HG03520 (cell line): ENCODE measurements around the gene SIGMAR1.
A peak's percentile ranks its signal among the peaks of the same experiment; 100 is the strongest.

Source experiments
- ATAC-seq: cut with Tn5 transposase; IDR thresholded peaks from one replicate; pipeline ENCODE4 v1.9.1; 2021; ENCODE audit warnings: mild to moderate bottlenecking, moderate library complexity; ENCODE audit not compliant: unreplicated experiment

SIGMAR1 gene

GRCh38 chr9:34633166-34633565, 4.4 kb downstream of the SIGMAR1 start:
- ATAC-seq: no peak

- no peak for ATAC-seq
Observed at GRCh38 chr9:34630402-34631154, 7.0 kb downstream of the SIGMAR1 start.

GRCh38 chr9:34629491-34629808, 8.1 kb downstream of the SIGMAR1 start:
- ATAC-seq: no peak

GRCh38 chr9:34628656-34629490, 8.7 kb downstream of the SIGMAR1 start, which contains the start of gene ARID3C:
ARID3C (minus strand) TSS chr9:34629066; CDS start chr9:34628014, 1,052 bp downstream.
- ATAC-seq: no peak

- ATAC-seq: no peak
Observed at GRCh38 chr9:34627716-34628655, 9.6 kb downstream of the SIGMAR1 start.

GRCh38 chr9:34625186-34625486, 12.5 kb downstream of the SIGMAR1 start:
- no peak for ATAC-seq

GRCh38 chr9:34624475-34625185, 13.0 kb downstream of the SIGMAR1 start:
- ATAC-seq: no peak

DNA sequence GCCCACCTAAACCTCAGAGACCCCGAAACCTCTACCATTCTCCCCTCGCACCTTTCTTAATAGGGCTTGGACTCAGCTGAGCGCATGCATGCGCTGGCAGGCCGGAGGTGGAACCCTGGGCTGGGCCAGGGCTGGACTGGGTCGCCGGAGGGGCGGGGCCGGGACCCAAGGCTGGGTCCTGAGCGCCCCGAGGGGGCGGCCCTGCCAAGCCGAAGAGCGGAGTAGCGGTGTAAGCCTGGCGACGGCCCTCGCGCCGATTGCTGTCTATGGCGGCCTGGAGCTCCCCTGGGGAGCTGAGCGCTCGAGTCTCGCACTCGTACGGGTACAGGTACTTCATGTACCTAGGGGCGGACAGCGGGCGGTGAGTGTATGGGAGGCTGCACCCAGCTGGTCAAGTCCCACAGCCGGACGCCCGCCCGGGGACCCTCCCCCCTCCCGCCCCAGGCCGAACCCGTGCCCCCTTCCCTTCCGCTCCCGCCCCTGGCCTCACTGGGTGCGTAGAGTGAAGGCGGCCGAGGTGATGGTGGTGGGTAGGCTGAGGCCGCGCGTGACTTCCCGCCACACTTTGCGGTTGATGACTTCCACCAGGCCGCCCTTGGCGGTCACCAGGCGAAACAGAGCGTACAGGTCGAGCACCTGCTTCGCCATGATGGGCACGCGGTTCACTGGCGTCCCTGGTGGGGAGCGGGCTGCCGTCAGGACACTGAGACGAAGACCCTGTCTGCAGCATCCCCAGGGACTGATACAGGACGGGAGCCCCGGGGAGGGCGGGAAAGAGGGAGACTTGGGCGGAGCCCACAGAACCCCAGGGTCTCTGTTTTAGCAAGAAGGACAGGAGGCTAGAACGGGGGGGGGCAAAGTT, 14.0 kb downstream of the SIGMAR1 start:
- ATAC-seq: no peak

DNA sequence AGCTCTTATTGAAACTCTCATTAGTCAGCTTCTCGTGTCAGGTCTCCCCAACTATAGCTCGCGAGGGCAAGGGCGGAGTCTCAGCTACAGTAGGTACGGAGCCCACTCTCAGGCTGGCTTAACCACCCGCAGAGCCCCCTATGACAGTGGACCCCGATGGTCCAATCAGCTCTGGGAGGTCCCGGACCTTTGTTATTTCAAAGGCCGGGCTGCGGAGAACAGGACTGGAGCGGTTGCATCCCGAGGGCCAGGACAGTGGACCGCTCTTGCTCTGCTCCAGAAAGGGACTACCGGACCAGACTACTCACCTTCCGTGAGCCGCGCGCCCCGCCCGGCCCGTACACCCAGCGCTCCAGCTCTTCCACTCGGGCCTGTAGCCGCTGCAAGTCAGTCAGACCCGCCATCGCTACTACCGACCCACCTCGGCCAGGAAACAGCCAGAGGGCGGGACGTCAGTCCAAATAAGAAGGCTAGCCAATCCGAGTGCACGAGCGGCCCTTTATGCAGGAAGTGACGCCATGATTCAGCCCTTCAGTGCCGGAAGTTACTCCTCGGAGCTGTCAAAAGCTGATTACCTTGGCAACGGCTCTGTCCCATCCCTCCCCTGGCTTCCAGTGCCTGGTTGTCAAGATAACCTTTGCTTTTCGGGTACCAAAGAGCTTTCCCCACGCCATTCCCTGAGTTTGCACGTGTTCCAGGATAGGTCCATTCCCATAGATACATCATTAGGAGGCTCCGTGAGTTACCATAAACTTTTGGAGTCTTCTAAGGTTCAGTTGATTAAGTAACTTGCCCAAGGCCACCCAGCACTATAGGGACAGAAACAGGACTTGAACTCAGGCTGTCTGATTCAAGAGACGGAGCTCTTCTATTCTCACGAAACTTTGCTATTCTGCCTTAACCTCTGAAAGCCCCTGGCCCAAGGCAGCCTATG, 17.3 kb downstream of the SIGMAR1 start, which contains the start of gene DCTN3:
DCTN3 (minus strand) TSS at position 435 of the 934 bp plus-strand sequence; CDS start at position 404, 31 bp downstream.
- ATAC-seq: peak; percentile 94

DNA sequence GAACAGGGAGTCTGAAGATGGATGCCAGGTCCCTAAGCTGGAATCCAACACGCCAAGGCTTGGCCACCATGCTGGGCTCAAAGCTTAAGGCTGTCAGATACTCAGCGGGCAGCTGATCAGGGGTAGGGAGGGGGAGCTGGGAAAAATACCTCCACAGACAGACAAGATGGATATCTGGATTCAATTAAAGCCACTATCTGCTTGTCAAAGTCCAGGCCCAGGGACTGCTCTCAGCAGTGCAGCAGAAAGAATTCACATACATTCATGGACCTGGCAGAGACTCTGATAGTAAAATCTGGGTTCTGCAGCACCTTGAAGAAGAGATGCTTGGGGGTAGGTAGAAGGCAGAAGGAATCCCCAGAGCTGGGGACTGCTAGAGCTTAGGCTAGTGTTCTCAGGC, 22.5 kb downstream of the SIGMAR1 start:
- ATAC-seq: no peak

DNA sequence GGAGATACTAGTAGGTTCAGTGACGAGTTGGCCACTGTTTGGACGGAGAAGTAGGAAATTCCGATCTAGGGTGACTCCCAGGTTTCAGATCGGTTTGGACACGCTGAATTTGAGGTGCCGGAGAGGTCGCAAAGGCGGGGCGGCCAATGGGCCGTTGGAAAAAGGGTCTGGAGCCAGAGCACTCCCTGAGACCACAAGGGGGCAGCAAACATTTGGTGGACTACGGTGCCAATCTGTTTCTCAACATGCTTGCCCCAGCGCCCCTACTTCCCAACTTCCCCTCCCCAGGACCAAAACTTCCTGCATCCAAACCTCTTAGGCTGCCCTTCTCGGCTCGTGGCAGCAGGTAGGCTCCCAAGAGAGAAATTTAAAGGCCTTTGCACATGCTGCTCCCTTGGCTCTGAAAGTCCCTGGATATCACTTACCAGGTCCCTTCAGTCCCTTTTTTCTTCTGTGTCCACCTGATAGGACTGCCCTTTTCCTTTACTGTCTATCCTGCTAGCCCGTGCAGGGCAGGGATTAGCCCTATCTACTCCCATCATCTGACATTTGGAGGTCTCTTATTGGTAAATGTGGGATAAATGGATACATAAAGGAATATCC, 24.7 kb downstream of the SIGMAR1 start:
- no peak for ATAC-seq

- ATAC-seq: peak; percentile 85
Observed at GRCh38 chr9:34611811-34612787, 25.5 kb downstream of the SIGMAR1 start, which contains the start of gene RPP25L. RPP25L (minus strand) TSS chr9:34612097; CDS start chr9:34611296, 801 bp downstream.

- ATAC-seq: no peak
Observed at GRCh38 chr9:34611251-34611810, 26.3 kb downstream of the SIGMAR1 start.

GRCh38 chr9:34610434-34611206, 27.0 kb downstream of the SIGMAR1 start:
- ATAC-seq: no peak

DNA sequence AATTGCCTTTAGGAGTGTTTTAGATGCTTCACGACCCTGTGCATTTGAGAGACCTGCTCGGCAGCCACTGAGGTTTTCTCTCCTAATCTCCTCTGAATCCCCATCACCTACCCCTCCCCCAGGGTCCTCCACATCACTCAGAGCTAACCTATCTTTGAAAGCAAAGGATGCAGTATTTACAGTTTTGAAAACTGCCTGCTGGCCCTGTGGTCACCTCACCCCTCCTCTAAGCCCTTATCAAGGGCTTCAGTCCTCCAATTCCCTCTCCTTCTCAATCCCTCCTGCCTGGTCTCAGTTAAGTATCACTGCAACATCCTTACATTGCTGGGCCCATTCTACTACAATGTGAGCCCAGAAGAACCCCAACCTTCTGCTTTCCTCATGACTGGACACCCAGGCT, 30.3 kb downstream of the SIGMAR1 start:
- no peak for ATAC-seq

DNA sequence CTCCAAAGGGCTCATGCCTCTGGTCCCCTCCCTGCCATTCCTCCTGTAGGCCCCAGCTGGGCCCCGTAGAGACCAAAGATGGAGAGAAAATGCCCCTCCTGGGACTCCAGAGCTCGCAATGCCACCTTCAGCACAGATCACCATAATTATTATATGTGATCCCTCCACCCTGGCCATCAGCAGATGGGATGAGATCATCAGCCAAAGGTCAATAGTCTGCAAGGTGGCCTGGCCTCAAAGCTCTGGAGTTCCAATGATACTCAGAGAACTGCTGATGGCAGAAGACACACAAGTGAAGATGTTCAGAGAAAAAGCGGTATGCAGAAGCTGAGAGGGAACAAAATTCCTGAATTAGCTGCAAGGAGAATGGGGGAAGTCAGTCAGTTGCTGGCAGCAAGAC, 30.7 kb downstream of the SIGMAR1 start:
- ATAC-seq: no peak
